HCT116 (cell line): ENCODE results near the gene HRK.

ENCODE experiments used
- CTCF ChIP-seq, 3 experiments: fragments of 200-600 bp in 1 of 3; sonication (generic) in 1 of 3; IDR thresholded peaks in 2 of 3; conservative IDR thresholded peaks in 1 of 3; 2 replicates each; pipeline ENCODE4 v1.5.1; 2012 to 2017; ENCODE audit warnings: low read depth in 2 of 3, low read length in 2 of 3, antibody characterized with exemption in 1 of 3, borderline replicate concordance in 1 of 3, control low read depth in 1 of 3, mild to moderate bottlenecking in 1 of 3, mixed read lengths in 1 of 3, mixed run types in 1 of 3, moderate library complexity in 1 of 3; ENCODE audit not compliant: insufficient read depth in 1 of 3
- EZH2 ChIP-seq: fragments of 200-600 bp; sonication (generic); IDR thresholded peaks from 2 replicates; pipeline ENCODE4 v1.6.1; 2017; ENCODE audit warnings: antibody characterized with exemption, mixed run types
- POLR2A ChIP-seq: IDR thresholded peaks from 2 replicates; pipeline ENCODE4 v1.7.0; 2011; ENCODE audit warnings: borderline replicate concordance; ENCODE audit not compliant: insufficient read depth, insufficient read length; ENCODE audit errors: extremely low read depth
- POLR2AphosphoS5 ChIP-seq: IDR thresholded peaks from 2 replicates; pipeline ENCODE4 v1.6.1; 2011; ENCODE audit warnings: mild to moderate bottlenecking, low read depth, low read length, moderate library complexity
- ZBTB33 ChIP-seq: IDR thresholded peaks from 2 replicates; pipeline ENCODE4 v1.6.1; 2011; ENCODE audit warnings: mild to moderate bottlenecking, low read length, moderate library complexity; ENCODE audit not compliant: insufficient replicate concordance; ENCODE audit errors: extremely low read depth
- ZFX ChIP-seq: fragments of 450-650 bp; IDR thresholded peaks from 2 replicates; pipeline ENCODE4 v1.6.1; 2017
- ZNF274 ChIP-seq: fragments of 200-500 bp; sonication (Bioruptor generic); IDR thresholded peaks from 2 replicates; pipeline ENCODE4 v1.6.1; 2014; ENCODE audit warnings: mild to moderate bottlenecking, low read depth, low read length, inconsistent platforms
- TF ChIP-seq, protein P1 (sequence below): IDR thresholded peaks from 2 replicates; pipeline ENCODE4 v1.6.1; 2012; ENCODE audit warnings: low read depth
- TF ChIP-seq, protein P2 (sequence below): IDR thresholded peaks from 2 replicates; pipeline ENCODE4 v1.6.1; 2012
- TF ChIP-seq, protein P3 (sequence below): IDR thresholded peaks from 2 replicates; pipeline ENCODE4 v1.6.1; 2012

- no peak for TF ChIP-seq ZNF274
- no peak for TF ChIP-seq CTCF (IDR thresholded peaks at IDR 0.05 in 2 of 3, conservative IDR thresholded peaks at IDR 0.05 in 1 of 3; ENCODE audit: borderline replicate concordance in 1 of 3, insufficient read depth in 1 of 3, low read depth in 2 of 3, low read length in 2 of 3)
- no peak for TF ChIP-seq EZH2
- no peak for TF ChIP-seq ZFX
- TF ChIP-seq ZBTB33, result no peak
- TF ChIP-seq POLR2AphosphoS5, result no peak
- TF ChIP-seq, protein P1, sequence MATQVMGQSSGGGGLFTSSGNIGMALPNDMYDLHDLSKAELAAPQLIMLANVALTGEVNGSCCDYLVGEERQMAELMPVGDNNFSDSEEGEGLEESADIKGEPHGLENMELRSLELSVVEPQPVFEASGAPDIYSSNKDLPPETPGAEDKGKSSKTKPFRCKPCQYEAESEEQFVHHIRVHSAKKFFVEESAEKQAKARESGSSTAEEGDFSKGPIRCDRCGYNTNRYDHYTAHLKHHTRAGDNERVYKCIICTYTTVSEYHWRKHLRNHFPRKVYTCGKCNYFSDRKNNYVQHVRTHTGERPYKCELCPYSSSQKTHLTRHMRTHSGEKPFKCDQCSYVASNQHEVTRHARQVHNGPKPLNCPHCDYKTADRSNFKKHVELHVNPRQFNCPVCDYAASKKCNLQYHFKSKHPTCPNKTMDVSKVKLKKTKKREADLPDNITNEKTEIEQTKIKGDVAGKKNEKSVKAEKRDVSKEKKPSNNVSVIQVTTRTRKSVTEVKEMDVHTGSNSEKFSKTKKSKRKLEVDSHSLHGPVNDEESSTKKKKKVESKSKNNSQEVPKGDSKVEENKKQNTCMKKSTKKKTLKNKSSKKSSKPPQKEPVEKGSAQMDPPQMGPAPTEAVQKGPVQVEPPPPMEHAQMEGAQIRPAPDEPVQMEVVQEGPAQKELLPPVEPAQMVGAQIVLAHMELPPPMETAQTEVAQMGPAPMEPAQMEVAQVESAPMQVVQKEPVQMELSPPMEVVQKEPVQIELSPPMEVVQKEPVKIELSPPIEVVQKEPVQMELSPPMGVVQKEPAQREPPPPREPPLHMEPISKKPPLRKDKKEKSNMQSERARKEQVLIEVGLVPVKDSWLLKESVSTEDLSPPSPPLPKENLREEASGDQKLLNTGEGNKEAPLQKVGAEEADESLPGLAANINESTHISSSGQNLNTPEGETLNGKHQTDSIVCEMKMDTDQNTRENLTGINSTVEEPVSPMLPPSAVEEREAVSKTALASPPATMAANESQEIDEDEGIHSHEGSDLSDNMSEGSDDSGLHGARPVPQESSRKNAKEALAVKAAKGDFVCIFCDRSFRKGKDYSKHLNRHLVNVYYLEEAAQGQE, result no peak
- TF ChIP-seq, protein P2, sequence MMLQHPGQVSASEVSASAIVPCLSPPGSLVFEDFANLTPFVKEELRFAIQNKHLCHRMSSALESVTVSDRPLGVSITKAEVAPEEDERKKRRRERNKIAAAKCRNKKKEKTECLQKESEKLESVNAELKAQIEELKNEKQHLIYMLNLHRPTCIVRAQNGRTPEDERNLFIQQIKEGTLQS, result no peak
- TF ChIP-seq, protein P3, sequence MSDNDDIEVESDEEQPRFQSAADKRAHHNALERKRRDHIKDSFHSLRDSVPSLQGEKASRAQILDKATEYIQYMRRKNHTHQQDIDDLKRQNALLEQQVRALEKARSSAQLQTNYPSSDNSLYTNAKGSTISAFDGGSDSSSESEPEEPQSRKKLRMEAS, result no peak
- no peak for TF ChIP-seq POLR2A
Observed at GRCh38 chr12:116838365-116838764, 42.9 kb downstream of the HRK start.
